ENCODE measurements around the gene ALDOA. TPM values are rescaled to one million over a fixed set of nuclear protein-coding genes. Genes with fewer than 3 reads are reported as not detected.
A peak's percentile ranks its signal among the peaks of the same experiment; 100 is the strongest.

Gene ALDOA
- total and polyA plus RNA-seq, 9 of the 15 experiments (the other 6 are each of a cell fraction or from before 2014, with no cell fraction given) = 311 to 2,224 (median 1,293) TPM

DNA sequence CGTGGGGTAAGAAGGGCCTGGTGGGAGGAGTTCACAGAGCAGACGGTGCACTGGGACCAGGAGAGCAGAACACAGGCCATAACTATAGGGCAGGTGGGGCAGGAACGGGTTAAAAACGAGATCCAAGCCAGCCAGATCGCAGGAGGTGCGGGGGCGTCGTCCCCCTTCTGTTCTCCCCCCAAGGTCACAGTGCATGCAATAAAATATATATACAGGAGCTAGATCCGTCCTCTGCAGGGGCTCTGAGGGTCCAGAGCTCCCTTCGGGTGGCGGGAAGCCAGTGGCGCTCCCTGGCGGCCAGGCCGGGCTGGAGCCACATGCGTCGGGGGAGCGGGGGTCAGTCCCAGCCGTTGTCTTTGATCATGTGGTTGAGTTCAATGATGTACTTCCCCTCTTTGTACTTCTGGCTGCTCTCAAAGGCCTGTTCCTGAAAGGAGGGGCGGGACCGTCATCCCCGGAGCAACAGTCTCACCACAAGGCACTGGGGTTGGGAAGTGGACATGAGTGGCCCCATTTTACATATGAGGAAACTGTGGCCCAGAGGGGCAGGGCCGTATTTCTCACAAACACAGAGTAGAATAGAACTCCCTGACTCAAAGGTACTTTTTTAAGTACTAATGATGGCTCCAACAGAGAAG, 26.9 kb downstream of the ALDOA start (continued):
- TF ChIP-seq, protein P1, sequence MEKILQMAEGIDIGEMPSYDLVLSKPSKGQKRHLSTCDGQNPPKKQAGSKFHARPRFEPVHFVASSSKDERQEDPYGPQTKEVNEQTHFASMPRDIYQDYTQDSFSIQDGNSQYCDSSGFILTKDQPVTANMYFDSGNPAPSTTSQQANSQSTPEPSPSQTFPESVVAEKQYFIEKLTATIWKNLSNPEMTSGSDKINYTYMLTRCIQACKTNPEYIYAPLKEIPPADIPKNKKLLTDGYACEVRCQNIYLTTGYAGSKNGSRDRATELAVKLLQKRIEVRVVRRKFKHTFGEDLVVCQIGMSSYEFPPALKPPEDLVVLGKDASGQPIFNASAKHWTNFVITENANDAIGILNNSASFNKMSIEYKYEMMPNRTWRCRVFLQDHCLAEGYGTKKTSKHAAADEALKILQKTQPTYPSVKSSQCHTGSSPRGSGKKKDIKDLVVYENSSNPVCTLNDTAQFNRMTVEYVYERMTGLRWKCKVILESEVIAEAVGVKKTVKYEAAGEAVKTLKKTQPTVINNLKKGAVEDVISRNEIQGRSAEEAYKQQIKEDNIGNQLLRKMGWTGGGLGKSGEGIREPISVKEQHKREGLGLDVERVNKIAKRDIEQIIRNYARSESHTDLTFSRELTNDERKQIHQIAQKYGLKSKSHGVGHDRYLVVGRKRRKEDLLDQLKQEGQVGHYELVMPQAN (IDR thresholded peaks at IDR 0.05; ENCODE audit: borderline replicate concordance) = peak; percentile 48; the same call in 1 of the 2 replicates
- no peak for TF ChIP-seq SRSF3 (IDR thresholded peaks at IDR 0.05; ENCODE audit: insufficient read depth, low read length)
- TF ChIP-seq ELF4 (CRISPR knock-in tag; IDR thresholded peaks at IDR 0.05) = peak; percentile 61; the same call in 1 of the 2 replicates
- TF ChIP-seq, protein P2, sequence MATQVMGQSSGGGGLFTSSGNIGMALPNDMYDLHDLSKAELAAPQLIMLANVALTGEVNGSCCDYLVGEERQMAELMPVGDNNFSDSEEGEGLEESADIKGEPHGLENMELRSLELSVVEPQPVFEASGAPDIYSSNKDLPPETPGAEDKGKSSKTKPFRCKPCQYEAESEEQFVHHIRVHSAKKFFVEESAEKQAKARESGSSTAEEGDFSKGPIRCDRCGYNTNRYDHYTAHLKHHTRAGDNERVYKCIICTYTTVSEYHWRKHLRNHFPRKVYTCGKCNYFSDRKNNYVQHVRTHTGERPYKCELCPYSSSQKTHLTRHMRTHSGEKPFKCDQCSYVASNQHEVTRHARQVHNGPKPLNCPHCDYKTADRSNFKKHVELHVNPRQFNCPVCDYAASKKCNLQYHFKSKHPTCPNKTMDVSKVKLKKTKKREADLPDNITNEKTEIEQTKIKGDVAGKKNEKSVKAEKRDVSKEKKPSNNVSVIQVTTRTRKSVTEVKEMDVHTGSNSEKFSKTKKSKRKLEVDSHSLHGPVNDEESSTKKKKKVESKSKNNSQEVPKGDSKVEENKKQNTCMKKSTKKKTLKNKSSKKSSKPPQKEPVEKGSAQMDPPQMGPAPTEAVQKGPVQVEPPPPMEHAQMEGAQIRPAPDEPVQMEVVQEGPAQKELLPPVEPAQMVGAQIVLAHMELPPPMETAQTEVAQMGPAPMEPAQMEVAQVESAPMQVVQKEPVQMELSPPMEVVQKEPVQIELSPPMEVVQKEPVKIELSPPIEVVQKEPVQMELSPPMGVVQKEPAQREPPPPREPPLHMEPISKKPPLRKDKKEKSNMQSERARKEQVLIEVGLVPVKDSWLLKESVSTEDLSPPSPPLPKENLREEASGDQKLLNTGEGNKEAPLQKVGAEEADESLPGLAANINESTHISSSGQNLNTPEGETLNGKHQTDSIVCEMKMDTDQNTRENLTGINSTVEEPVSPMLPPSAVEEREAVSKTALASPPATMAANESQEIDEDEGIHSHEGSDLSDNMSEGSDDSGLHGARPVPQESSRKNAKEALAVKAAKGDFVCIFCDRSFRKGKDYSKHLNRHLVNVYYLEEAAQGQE (IDR thresholded peaks at IDR 0.05; ENCODE audit: borderline replicate concordance) = peak; percentile 69
- TF ChIP-seq, protein P2 (CRISPR knock-in tag; IDR thresholded peaks at IDR 0.05; ENCODE audit: low read depth) = peak; percentile 73; the same call in 1 of the 2 replicates
- peak; percentile 87 for TF ChIP-seq ZNF140 (CRISPR knock-in tag; IDR thresholded peaks at IDR 0.05)
- TF ChIP-seq TAF15 (IDR thresholded peaks at IDR 0.05; ENCODE audit: low read depth, low read length) = no peak
- no peak for TF ChIP-seq NONO (IDR thresholded peaks at IDR 0.05; ENCODE audit: low read depth in 2 of 2, low read length in 1 of 2)
- TF ChIP-seq KLF13 (tag; IDR thresholded peaks at IDR 0.05; ENCODE audit: borderline replicate concordance, low read depth) = peak; percentile 82
- 0 out of 2 replicates have a peak, but pooled peaks have one; percentile 33 for TF ChIP-seq ZNF174 (CRISPR knock-in tag; IDR thresholded peaks at IDR 0.05)
- peak; percentile 95 for TF ChIP-seq ZNF175 (CRISPR knock-in tag; IDR thresholded peaks at IDR 0.05; ENCODE audit: low read depth)
- TF ChIP-seq CCAR2 (IDR thresholded peaks at IDR 0.05; ENCODE audit: low read depth, low read length) = no peak
- TF ChIP-seq, protein P3, sequence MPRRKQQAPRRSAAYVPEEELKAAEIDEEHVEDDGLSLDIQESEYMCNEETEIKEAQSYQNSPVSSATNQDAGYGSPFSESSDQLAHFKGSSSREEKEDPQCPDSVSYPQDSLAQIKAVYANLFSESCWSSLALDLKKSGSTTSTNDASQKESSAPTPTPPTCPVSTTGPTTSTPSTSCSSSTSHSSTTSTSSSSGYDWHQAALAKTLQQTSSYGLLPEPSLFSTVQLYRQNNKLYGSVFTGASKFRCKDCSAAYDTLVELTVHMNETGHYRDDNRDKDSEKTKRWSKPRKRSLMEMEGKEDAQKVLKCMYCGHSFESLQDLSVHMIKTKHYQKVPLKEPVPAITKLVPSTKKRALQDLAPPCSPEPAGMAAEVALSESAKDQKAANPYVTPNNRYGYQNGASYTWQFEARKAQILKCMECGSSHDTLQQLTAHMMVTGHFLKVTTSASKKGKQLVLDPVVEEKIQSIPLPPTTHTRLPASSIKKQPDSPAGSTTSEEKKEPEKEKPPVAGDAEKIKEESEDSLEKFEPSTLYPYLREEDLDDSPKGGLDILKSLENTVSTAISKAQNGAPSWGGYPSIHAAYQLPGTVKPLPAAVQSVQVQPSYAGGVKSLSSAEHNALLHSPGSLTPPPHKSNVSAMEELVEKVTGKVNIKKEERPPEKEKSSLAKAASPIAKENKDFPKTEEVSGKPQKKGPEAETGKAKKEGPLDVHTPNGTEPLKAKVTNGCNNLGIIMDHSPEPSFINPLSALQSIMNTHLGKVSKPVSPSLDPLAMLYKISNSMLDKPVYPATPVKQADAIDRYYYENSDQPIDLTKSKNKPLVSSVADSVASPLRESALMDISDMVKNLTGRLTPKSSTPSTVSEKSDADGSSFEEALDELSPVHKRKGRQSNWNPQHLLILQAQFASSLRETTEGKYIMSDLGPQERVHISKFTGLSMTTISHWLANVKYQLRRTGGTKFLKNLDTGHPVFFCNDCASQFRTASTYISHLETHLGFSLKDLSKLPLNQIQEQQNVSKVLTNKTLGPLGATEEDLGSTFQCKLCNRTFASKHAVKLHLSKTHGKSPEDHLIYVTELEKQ (CRISPR knock-in tag; IDR thresholded peaks at IDR 0.05) = peak; percentile 95

Data from K562 (cell line).